H9 (cell line): ENCODE results near the gene RRBP1. TPM values are rescaled to one million over a fixed set of nuclear protein-coding genes. Genes with fewer than 3 reads are reported as not detected.

ENCODE experiments used
- DNase-seq: peaks from one replicate; pipeline ENCODE4 v3.0.0-alpha.2; 2017
- H2AFZ ChIP-seq: one replicate; pipeline ENCODE4 v1.6.1; 2013; ENCODE audit warnings: mild to moderate bottlenecking, low read length, control low read depth, moderate library complexity
- H2AK5ac ChIP-seq: 2 replicates; pipeline ENCODE4 v1.6.1; 2013; ENCODE audit warnings: low read length, control low read depth, mixed read lengths; ENCODE audit not compliant: insufficient read length
- H2BK120ac ChIP-seq: one replicate; pipeline ENCODE4 v1.6.1; 2013; ENCODE audit warnings: low read depth, mild to moderate bottlenecking, low read length, control low read depth, inconsistent platforms; ENCODE audit not compliant: poor library complexity, severe bottlenecking
- H2BK12ac ChIP-seq: 2 replicates; pipeline ENCODE4 v1.6.1; 2013; ENCODE audit warnings: low read length, control low read depth, mixed read lengths, low read depth; ENCODE audit not compliant: insufficient read length
- H2BK15ac ChIP-seq: 2 replicates; pipeline ENCODE4 v1.6.1; 2013; ENCODE audit warnings: low read depth, low read length, control low read depth
- H2BK20ac ChIP-seq: one replicate; pipeline ENCODE4 v1.6.1; 2013; ENCODE audit warnings: low read depth, mild to moderate bottlenecking, low read length, control low read depth, inconsistent platforms; ENCODE audit not compliant: poor library complexity, severe bottlenecking
- H2BK5ac ChIP-seq: 2 replicates; pipeline ENCODE4 v1.6.1; 2013; ENCODE audit warnings: low read length, control low read depth, mixed read lengths; ENCODE audit not compliant: insufficient read length
- H3K14ac ChIP-seq: 2 replicates; pipeline ENCODE4 v1.6.1; 2013; ENCODE audit warnings: low read length, control low read depth; ENCODE audit not compliant: insufficient read depth
- H3K18ac ChIP-seq: 2 replicates; pipeline ENCODE4 v1.6.1; 2013; ENCODE audit warnings: low read depth, mild to moderate bottlenecking, mixed read lengths, low read length, control low read depth; ENCODE audit not compliant: insufficient read length
- H3K23ac ChIP-seq: 2 replicates; pipeline ENCODE4 v1.6.1; 2013; ENCODE audit warnings: low read length, control low read depth, mixed read lengths, low read depth; ENCODE audit not compliant: insufficient read length
- H3K23me2 ChIP-seq: 2 replicates; pipeline ENCODE4 v1.6.1; 2013; ENCODE audit warnings: low read depth, mild to moderate bottlenecking, mixed read lengths, low read length, control low read depth; ENCODE audit not compliant: insufficient read length, poor library complexity, severe bottlenecking
- H3K27ac ChIP-seq: 2 replicates; pipeline ENCODE4 v1.5.1; 2013; ENCODE audit warnings: low read length, control low read depth, mixed read lengths, low read depth; ENCODE audit not compliant: insufficient read length
- H3K27me3 ChIP-seq: 2 replicates; pipeline ENCODE4 v1.6.1; 2013; ENCODE audit warnings: low read length, control low read depth, inconsistent platforms; ENCODE audit not compliant: insufficient read depth
- H3K4ac ChIP-seq: 2 replicates; pipeline ENCODE4 v1.6.1; 2013; ENCODE audit warnings: low read depth, mild to moderate bottlenecking, control low read depth, inconsistent platforms, low read length, moderate library complexity
- H3K4me1 ChIP-seq: 2 replicates; pipeline ENCODE4 v1.6.1; 2013; ENCODE audit warnings: low read length, control low read depth, inconsistent platforms; ENCODE audit not compliant: insufficient read depth
- H3K4me2 ChIP-seq: 2 replicates; pipeline ENCODE4 v1.6.1; 2013; ENCODE audit warnings: low read length, control low read depth, mixed read lengths; ENCODE audit not compliant: insufficient read length, insufficient read depth
- H3K56ac ChIP-seq: 2 replicates; pipeline ENCODE4 v1.6.1; 2013; ENCODE audit warnings: low read depth, mild to moderate bottlenecking, mixed read lengths, low read length, control low read depth; ENCODE audit not compliant: insufficient read length
- H3K79me1 ChIP-seq: 2 replicates; pipeline ENCODE4 v1.6.1; 2013; ENCODE audit warnings: low read depth, mild to moderate bottlenecking, moderate library complexity, low read length, control low read depth, inconsistent platforms; ENCODE audit not compliant: insufficient read depth, poor library complexity, severe bottlenecking
- H3K79me2 ChIP-seq: 2 replicates; pipeline ENCODE4 v1.6.1; 2013; ENCODE audit warnings: low read length, control low read depth, inconsistent platforms; ENCODE audit not compliant: insufficient read depth
- H3K9ac ChIP-seq: 2 replicates; pipeline ENCODE4 v1.6.1; 2013; ENCODE audit warnings: low read length, control low read depth, mixed read lengths; ENCODE audit not compliant: insufficient read length; ENCODE audit errors: extremely low read depth
- H3K9me3 ChIP-seq: one replicate; pipeline ENCODE4 v1.6.1; 2013; ENCODE audit warnings: low read depth, low read length, inconsistent platforms; ENCODE audit not compliant: control insufficient read depth
- H3T11ph ChIP-seq: one replicate; pipeline ENCODE4 v1.6.1; 2013; ENCODE audit warnings: mild to moderate bottlenecking, low read length, control low read depth, inconsistent platforms
- H4K20me1 ChIP-seq: one replicate; pipeline ENCODE4 v1.6.1; 2013; ENCODE audit not compliant: control insufficient read depth, insufficient read length, insufficient read depth
- H4K5ac ChIP-seq: 2 replicates; pipeline ENCODE4 v1.6.1; 2013; ENCODE audit warnings: low read depth, mild to moderate bottlenecking, mixed read lengths, low read length, control low read depth; ENCODE audit not compliant: insufficient read length
- H4K8ac ChIP-seq: replicated peaks from 2 replicates; pipeline ENCODE4 v1.6.1; 2013; ENCODE audit warnings: low read length, control low read depth, mixed read lengths, low read depth; ENCODE audit not compliant: insufficient read length
- H4K91ac ChIP-seq: 2 replicates; pipeline ENCODE4 v1.6.1; 2013; ENCODE audit warnings: low read depth, mild to moderate bottlenecking, moderate library complexity, mixed read lengths, low read length, control low read depth; ENCODE audit not compliant: insufficient read length
- H3K27ac Mint-ChIP-seq, 3 experiments: 2 replicates in 2 of 3; 3 replicates in 1 of 3; pipeline ENCODE4 v1.8.0; 2020 to 2021; ENCODE audit warnings: mixed read lengths in 3 of 3, mild to moderate bottlenecking in 1 of 3, moderate library complexity in 1 of 3
- H3K27me3 Mint-ChIP-seq: 2 replicates; pipeline ENCODE4 v1.8.0; 2021; ENCODE audit warnings: low read depth, mild to moderate bottlenecking, moderate library complexity, mixed read lengths
- H3K36me3 Mint-ChIP-seq, 3 experiments: 2 replicates in 2 of 3; 3 replicates in 1 of 3; pipeline ENCODE4 v1.8.0; 2020 to 2021; ENCODE audit warnings: low read depth in 3 of 3, mixed read lengths in 3 of 3; ENCODE audit not compliant: insufficient read depth in 1 of 3
- H3K4me1 Mint-ChIP-seq, 2 experiments: 2 replicates each; pipeline ENCODE4 v1.8.0; 2020; ENCODE audit warnings: mixed read lengths in 2 of 2
- H3K4me3 Mint-ChIP-seq, 2 experiments: 2 replicates in 1 of 2; 3 replicates in 1 of 2; pipeline ENCODE4 v1.8.0; 2020 to 2021; ENCODE audit warnings: mild to moderate bottlenecking in 2 of 2, mixed read lengths in 2 of 2, moderate library complexity in 1 of 2
- H3K9me3 Mint-ChIP-seq, 2 experiments: 2 replicates in 1 of 2; 3 replicates in 1 of 2; pipeline ENCODE4 v1.8.0; 2020; ENCODE audit warnings: mild to moderate bottlenecking in 2 of 2, mixed read lengths in 2 of 2, moderate library complexity in 1 of 2
- CTCF ChIP-seq: fragments of 200-600 bp; sonication (generic); conservative IDR thresholded peaks from 3 replicates; pipeline ENCODE4 v1.8.0; 2021; ENCODE audit warnings: antibody characterized with exemption, mild to moderate bottlenecking
- WGBS: extraction: QIAGEN DNeasy Blood & Tissue Kit; methylation state at CpG from one replicate; pipeline ENCODE4 v1.1.7; 2013; ENCODE audit warnings: missing lambda C conversion rate, low lambda C conversion rate, mixed read lengths; ENCODE audit not compliant: insufficient read length; ENCODE audit errors: extremely low coverage; 5-methylcytosine and 5-hydroxymethylcytosine counted together
- total RNA-seq: library from RNA; stranded (reverse); gene quantifications from 2 replicates; pipeline ENCODE4 v1.2.1, GENCODE V29; 2021

Gene RRBP1
- total RNA-seq, 1 experiment from 2014 or later, result 97.8 TPM

- Histone ChIP-seq H3K4me1 (peaks cover 9% of the 10 kb centered on the region; the same call in 1 of the 2 replicates), H2AK5ac (no peak overlapping the region), H3K79me2 (peaks cover 16% of the 10 kb centered on the region; the same call in 1 of the 2 replicates), H3K9ac (no peak overlapping the region), H2BK12ac (no peak overlapping the region), H2BK15ac (no peak overlapping the region), H3K23me2 (no peaks in the 10 kb centered on the region), H3T11ph (no peak overlapping the region), H4K5ac (no peak overlapping the region), H3K27me3 (no peaks in the 10 kb centered on the region), H2BK20ac (no peak overlapping the region), H3K27ac (no peak overlapping the region), H3K79me1 (peaks cover 12% of the 10 kb centered on the region), H3K4ac (no peak overlapping the region), H4K8ac (no peak overlapping the region), H3K56ac (no peak overlapping the region), H3K23ac (no peak overlapping the region), H3K9me3 (no peaks in the 10 kb centered on the region), H3K4me2 (no peak overlapping the region), H2AFZ (no peak overlapping the region), H2BK120ac (no peak overlapping the region), H4K91ac (no peak overlapping the region), H3K18ac (no peak overlapping the region), H4K20me1 (no peaks in the 10 kb centered on the region), H3K14ac (no peak overlapping the region), H2BK5ac (no peak overlapping the region)
- Mint-ChIP-seq H3K4me1 (peaks cover 35 to 38% of the 10 kb centered on the region in 2 experiments), H3K27me3 (no peaks in the 10 kb centered on the region), H3K36me3 (peaks cover 0 to 9% (median 4%) of the 10 kb centered on the region in 3 experiments; a peak in 5 of 7 replicates), H3K9me3 (no peaks in the 10 kb centered on the region), H3K27ac (peak overlapping the region in 2 of 3 experiments; percentile 3 to 55; a peak in 1 of 7 replicates), H3K4me3 (no peak overlapping the region)
- no CpG with 5 or more reads among the region's 1 CpG for WGBS
- no peak for TF ChIP-seq CTCF
- no peak for DNase-seq
Measured at GRCh38 chr20:17590245-17590644, 91.8 kb downstream of the RRBP1 start.
